GM19438 (cell line): ENCODE measurements around the gene QPCTL.
A peak's percentile ranks its signal among the peaks of the same experiment; 100 is the strongest.
"Not testable (repeated sequence)": the region's sequence is repeated elsewhere in the genome, so short reads cannot be mapped to it uniquely, and the experiment has no call there.

Experiments used
- ATAC-seq: cut with Tn5 transposase; IDR thresholded peaks from one replicate; pipeline ENCODE4 v1.9.1; 2021; ENCODE audit warnings: low read depth; ENCODE audit not compliant: unreplicated experiment

Gene QPCTL

DNA sequence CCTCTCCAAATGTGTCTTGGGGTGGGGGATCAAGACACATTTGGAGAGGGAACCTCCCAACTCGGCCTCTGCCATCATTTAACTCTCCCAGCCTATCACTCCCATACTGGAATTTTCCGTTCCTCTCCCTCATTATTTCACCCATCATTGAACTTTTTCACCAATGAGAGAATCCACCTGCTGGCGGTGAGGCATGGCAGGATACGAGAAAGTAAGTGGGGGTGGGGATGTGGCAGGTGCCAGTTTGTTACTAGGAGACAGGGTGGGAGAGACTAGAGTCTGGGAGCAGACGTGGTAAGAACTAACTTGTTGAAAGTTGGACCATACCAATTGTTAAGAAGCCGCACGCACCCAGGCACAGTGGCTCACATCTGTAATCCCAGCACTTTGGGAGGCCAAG is 17.5 kb upstream of the QPCTL start:
- ATAC-seq: no peak

DNA sequence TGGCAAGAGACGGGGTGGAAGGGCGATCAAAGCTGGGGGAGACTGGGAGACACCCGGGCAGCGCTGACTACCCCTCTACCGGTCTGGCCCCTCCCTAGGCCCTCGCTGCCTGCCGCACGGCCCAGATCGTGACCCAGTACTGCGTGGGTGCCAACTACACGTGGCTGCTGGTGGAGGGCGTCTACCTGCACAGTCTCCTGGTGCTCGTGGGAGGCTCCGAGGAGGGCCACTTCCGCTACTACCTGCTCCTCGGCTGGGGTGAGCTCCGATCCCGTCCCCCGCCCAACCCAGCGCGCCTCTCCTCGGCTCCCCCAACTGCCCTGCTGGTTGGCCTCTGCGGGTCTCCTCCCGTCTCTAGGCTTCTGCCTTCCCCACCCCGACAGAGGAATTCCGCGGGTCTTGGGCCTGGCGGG is 15.6 kb upstream of the QPCTL start:
- peak; percentile 11 for ATAC-seq

DNA sequence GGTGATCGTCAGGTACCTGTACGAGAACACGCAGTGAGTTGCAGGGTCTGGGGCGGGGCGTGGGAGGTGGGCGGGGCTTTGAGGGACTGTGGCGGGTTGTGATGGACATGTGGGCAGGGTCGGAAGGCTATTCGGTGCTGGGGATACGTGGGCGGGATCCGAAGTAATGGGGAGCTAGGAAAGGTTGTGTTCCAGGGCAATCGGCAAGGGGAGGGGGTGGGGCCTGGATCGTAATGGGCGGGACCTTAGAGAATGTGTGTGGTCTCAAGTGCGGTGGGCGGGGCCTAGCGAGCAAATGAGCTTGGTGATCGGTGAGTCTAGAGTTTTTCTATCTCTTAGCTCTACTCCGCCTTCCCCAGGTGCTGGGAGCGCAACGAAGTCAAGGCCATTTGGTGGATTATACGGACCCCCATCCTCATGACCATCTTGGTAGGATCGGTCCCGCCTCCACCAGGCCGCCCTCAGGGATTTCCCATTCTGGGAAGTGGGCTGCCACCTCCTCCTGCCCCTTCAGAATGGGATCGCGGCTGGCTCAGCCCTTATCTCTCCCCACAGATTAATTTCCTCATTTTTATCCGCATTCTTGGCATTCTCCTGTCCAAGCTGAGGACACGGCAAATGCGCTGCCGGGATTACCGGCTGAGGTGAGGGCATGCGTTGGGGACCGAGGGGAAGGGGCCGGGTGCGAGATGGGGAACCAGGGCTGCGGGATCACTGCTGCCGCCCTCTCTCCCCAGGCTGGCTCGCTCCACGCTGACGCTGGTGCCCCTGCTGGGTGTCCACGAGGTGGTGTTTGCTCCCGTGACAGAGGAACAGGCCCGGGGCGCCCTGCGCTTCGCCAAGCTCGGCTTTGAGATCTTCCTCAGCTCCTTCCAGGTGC is 14.9 kb upstream of the QPCTL start:
- peak; percentile 61 for ATAC-seq

DNA sequence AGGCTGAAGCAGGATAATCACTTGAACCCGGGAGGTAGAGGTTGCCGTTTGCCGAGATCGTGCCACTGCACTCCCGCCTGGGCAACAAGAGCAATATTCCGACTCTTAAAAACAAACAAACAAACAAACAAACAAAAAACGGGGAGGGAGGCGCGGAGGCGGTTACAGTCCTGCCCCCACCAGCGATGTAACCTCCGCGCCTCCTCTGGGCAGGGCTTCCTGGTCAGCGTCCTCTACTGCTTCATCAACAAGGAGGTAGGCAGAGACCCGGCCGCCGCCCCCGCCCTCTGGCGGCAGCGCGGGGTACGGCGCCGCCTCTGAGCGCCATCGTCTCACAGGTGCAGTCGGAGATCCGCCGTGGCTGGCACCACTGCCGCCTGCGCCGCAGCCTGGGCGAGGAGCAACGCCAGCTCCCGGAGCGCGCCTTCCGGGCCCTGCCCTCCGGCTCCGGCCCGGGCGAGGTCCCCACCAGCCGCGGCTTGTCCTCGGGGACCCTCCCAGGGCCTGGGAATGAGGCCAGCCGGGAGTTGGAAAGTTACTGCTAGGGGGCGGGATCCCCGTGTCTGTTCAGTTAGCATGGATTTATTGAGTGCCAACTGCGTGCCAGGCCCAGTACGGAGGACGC is 11.0 kb upstream of the QPCTL start:
- ATAC-seq: peak; percentile 59

DNA sequence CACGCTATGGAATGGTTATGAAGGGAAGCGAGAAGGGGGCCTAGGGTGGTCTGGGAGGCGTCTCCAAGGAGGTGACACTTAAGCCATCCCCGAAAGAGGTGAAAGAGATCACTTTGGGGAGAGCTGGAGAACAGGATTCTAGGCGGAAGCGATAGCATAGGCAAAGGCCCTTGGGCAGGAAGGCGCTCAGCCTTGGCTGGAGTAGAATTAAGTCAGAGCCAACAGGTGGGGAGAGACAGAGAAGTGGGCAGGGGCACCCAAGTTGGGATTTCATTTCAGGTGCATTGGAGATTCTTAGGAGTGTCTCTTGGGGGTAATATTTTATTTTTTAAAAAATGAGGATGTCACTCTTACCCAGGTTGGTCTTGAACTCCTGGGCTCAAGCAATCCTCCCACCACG is 10.3 kb upstream of the QPCTL start:
- ATAC-seq: no peak

DNA sequence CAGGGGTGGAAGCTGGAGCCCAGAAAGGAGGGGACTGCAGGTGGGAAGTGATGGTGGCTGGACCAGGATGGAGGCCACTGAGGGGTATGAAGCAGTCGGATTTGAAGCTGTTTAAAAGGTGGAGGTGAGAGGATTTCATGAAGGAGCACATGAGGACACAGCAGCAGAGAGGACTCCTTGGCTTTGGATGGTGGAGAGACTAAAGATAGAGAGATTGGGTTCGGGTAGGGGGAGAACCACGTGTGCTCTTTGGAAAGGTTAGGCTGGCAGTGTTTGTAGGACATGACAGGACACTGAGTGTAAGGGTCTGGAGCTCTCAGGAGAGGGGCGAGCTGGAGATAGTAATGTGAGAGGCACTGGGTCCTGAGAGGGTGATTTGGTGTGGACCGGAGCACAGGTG is 9.6 kb upstream of the QPCTL start:
- ATAC-seq: no peak

DNA sequence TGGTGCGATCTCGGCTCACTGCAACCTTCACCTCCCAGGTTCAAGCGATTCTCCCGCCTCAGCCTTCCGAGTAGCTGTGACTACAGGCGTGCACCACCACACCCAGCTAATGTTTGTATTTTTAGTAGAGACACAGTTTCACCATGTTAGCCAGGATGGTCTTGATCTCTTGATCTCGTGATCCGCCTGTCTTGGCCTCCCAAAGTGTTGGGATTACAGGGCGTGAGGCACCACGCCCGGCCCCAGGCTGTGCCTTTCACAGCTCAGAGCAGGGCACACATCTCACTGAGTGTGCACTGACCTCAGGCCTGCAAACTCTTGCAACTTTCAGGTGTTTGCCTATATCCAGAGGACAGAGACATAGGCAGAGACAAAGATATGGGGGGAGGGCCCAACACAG is 7.4 kb upstream of the QPCTL start:
- not testable (repeated sequence) for ATAC-seq

DNA sequence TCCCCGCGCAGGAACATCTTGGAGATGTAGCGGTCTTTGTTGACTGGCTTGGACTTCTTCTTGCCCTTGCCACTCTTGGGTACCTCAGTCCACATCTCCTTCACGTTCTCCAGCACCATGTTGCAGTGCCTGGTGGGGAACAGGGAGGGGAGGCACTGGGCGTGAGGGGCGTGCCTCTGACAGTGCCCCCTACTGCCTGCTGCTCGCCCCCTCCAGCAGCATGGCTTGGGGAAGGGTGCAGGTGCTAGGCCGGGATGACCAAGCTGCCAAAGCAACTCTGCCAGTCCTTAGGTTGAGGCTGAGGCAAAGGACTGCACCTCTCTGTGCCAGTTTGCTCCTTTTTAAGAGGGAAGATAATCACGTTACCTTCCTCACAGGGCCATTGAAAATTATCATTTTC is 4.9 kb upstream of the QPCTL start:
- ATAC-seq: no peak

DNA sequence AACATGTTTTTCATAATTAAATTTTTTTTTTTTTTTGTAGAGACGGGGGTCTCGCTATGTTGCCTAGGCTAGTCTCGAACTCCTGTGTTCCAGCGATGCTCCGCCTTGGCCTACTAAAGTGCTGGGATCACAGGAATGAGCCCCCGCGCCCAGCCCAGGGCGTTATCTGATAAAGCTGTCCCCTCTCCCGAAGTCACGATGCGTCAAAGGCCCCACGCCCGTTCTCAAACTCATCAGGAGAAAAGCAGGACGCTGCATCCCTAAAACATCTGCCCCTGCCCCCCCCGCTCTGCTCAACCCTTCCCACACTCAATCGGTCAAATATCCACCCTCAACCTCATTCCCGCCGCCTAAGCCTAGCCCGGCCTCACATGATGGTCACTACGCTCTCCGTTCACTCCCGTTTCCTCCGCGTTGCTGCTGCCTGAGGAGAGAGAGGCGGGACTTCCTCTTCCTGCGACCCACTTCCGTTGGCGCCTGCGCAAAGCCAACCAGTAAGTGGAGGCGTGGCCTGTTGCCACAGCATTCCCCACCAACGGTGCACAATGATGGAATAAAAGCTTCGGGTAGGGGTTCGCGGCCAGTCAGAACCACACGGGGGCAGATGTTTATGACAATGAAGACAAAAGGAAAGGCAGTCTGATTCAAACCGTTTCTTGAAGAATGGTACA is 815 bp upstream of the QPCTL start, which contains the start of gene SNRPD2:
TSS of gene SNRPD2 (minus strand) at position 438 of the 671 bp plus-strand sequence. CDS start at position 373, 65 bp downstream.
- ATAC-seq: peak; percentile 42

DNA sequence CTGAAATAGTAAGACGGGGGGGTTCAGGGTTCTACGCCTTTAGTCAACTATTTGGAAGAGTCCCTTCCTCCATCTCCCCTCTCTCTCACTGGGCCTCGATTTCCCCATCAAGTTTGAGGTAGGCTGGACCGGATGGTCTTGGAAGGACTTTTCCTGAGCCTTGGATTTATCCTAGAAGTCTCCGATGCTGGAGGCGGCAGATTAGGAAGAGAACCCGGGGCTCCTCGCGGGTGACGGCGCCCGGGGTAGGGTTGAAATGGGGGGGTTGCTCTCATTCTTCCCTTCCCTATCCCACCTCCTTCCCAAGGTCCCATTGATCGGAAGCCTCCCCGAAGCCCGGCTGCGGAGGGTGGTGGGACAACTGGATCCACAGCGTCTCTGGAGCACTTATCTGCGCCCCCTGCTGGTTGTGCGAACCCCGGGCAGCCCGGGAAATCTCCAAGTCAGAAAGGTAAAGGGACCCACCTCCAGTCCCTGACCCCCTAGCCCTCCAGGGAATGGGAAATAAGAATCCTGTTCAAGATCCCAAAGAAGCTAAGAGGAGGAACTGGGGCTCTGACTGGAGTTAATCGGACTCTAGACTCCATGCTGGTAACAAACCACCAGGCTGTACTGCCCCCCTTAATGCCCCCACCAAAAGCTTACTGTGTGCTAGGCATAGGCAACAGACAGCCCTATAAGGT is 781 bp downstream of the QPCTL start:
- ATAC-seq: no peak

DNA sequence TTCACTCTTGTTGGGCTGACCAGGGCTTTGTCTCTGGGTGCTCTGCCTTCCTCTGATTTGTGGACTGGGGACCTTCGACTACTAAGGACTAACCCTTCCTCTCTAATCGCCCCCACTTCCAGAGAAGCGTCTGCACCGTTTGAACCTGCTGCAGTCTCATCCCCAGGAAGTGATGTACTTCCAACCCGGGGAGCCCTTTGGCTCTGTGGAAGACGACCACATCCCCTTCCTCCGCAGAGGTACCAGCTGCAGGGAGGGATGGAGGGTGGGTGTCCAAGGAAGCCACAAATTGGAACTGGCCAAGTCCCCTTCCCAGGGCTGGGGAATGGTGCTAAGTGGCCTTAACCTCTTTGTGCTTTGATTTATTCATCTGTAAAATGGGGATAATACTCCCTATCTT is 9.2 kb downstream of the QPCTL start:
- no peak for ATAC-seq

DNA sequence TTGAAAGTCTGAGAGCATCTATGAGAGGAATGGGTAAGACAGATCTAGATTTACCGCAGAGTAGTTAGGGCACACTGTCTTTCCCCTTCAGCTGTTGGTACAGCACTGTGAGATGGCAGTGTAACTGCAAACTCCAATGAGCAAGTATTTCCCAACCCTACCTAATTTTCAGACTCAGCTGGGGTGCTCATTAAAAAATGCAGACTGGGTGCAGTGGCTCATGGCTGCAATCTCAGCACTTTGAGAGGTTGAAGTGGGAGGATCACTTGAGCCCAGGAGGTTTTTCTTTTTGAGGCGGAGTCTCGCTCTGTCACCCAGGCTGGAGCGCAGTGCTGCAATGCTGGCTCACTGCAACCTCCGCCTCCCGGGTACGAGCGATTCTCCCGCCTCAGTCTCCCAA is 12.6 kb downstream of the QPCTL start:
- ATAC-seq: no peak

DNA sequence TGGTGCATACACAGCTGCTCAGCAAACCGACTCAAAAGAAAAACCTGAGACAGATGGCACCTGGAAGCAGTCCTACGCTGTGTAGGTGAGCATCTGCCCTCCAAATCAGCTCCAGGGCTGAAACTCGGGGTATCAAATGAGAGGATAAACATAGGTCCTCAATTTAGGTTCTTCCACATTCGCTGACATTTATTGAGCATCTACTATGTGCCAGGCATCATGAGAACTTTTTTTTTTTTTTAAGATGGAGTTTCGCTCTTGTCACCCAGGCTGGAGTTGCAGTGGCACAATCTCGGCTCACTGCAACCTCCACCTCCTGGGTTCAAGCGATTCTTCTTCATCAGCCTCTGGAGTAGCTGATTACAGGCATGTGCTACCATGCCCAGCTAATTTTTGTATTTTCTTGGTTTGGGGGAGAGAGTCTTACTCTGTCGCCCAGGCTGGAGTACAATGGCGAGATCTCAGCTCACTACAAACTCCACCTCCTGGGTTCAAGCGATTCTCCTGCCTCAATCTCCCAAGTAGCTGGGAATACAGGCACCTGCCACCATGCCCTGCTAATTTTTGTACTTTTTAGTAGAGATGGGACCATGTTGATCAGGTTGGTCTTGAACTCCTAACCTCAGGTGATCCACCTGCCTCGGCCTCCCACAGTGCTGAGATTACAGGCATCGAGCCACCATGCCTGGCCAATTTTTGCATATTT is 13.4 kb downstream of the QPCTL start:
- no peak for ATAC-seq

DNA sequence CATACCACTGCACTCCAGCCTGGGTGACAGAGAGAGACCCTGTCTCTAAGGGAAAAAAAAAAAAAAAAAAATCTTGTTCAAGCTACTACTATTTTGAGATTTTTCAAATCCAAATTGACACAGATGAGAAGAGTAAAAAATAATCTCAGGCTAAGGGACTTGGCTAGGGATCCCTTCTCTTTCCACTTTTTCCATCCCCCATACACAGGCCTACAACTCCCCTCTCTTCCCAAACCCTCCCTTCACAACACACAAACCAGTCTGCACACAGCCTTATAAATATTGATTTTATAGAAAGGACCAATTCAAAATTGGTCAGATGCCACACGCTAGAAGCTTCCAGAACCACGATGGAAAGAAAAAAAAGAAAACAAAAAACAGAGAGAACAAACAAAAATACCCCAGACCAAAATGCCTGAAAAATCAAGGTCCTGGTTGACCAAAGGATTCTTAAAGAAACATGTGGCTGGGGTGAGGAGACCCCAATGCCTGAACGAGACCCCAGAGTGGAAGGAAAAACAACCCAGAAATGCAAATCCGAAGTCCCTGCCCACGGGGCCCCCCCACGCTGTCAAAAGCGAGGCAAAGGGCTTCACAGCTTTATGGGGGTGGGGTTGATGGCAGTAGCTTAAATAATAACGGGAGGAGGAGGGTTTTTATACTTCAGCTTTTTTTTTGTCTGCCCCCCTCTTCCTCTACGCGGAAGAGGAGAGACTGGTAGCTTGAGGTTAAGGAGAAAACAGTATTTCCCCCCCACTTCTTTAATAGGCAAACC is 18.1 kb downstream of the QPCTL start:
- no peak for ATAC-seq

DNA sequence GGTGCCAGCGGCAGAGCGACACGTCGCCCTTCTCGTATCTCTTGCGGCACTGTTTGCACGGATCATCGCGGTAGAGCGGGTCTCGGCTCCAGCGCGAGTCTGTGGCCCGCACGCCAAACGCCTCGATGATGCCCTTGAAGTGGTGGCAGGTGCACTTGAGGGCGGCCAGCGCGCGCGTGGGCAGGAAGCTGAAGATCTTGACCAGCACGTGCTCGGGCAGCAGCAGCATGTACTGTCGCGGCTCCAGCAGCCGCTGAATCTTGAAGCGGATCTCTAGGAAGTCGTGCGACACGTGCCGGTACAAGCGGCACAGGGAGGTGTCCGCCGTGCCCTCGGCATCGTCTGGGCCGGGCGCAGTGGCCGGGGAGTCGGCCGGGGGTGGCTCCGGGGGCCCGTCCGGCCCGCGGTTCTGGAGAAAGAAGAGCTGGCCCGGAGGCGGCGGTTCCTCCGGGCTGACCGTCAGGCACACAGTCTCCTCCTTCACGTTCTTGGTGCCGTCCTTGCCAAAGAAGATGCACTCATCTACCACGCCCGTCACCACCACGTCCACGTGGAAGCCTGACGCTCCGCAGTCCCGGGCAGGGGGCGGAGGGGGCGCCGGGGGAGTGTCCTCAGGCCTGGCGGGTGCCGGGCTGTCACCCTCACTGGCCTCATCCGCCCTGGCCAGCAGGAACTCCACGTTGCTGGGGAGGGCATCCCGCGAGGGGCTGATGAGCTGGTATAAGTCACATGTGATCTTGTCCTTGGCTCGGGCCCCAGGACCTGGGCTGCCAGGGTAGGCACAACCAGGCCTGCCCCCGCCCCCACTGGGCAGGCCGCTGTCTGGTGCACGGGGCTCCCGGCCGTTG is 19.6 kb downstream of the QPCTL start:
- ATAC-seq: no peak

DNA sequence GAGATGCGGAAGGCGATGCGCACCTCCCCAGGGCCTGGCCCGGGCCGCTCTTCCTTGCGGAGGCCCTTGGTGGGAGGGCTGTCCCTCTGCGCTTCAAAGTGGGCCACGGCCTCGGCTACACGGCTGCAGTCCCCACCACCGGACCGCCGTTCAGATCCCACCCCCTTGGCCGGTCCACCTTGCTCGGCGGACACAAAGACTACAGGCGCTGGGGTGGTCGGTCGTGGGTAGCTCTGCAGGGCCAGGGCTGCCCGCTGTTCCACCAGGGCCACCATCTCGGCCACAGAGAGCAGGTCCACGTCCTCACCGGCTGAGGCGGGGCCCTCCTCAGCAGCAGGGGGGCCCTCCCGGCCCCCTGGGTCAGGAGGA is 20.2 kb downstream of the QPCTL start:
- ATAC-seq: no peak

DNA sequence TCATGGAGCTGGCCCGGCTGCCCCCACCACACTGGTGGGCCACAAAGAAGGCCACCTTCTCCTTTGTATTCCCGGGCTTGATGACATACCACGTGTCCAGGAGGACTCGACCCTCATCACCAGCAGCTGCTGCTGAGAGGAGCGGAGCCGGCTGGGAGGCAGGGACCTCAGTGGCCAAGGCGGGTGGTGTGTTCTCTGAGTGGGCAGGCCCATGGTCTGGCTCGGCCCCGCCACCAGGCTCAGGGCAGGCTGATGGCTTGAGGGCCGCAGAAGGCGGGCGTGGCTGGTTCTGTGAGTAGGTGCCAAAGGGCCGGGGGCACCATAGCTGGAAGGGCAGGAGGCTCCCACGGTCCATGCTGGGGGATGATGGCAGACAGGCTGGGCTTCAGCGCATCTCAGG is 20.7 kb downstream of the QPCTL start:
- ATAC-seq: no peak

DNA sequence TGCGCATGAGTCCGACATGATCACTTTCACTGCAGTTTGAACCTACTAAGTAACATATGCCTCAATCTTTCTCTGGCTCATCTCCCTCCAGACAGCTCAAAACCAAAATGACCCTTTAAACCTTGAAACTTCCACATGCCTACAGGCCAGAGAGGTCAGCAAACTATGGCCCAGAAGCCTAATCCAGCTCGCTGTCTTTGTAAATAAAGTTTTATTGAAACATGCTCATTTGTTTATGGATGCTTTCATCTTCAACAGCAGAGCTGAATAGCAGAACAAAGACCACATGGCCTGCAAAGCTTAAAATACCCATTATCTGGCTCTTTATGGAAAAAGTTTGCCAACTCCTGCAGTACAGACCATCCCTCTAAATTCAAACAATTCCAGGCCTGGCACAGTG is 22.7 kb downstream of the QPCTL start:
- ATAC-seq: no peak
